Ramos (cell line): ENCODE data around the gene PSMB5.

Source experiments
- in situ Hi-C: fragments of 300-500 bp; cut with MboI; formaldehyde crosslinking; loops from one replicate; pipeline ENCODE4 v1.14.3; 2022; ENCODE audit warnings: low sequenced_read_pairs; ENCODE audit not compliant: unreplicated experiment

The PSMB5 gene

GRCh38 chr14:23047034-23047634 is 12.4 kb upstream of the PSMB5 start:
- in situ Hi-C loops, result no loop called here

GRCh38 chr14:23045419-23046357 is 11.0 kb upstream of the PSMB5 start:
- in situ Hi-C loops, result no loop called here

GRCh38 chr14:23044840-23045239 is 10.1 kb upstream of the PSMB5 start:
- in situ Hi-C loops, result no loop called here

DNA sequence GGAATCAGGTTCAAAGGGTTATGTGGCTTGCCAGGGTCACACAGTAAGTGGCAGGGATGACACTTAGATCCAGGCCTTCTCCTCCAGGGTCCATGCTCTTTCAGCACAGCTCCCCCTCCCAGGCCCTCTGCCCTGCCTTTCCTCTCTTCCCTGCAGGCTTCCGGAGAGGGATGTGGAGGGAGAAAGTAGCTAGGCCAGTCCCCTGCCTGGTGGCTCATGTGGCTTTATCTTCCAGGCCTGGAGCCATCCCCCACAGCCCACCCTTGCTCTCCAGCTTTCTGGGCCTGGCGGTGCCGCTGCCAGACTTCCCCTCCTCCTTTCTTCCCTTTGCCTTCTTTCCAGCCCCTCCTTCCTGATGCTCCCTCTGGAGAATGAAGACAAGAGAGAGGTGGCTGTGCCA is 9.1 kb upstream of the PSMB5 start:
- in situ Hi-C loops, result no loop called here

DNA sequence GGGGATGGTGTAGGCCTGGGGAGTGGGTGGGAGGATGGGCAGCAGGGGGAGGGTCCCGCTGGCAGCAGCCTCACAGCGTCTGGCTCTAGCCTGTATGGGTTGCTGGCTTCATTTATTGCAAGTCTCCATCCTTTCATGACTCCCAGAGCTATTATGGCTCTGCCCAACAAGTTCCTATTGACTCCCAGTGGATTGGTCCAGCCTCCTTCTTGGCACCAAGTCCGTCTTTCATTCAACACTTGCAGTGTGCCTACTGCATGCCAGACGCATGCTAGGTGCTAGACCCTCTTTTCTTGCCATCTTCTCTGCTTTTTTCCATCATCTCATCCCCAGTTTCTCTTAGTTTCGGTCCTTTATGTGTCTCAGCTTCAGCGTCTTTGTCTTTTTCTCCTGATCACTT is 8.4 kb upstream of the PSMB5 start:
- in situ Hi-C loops, result no loop called here

- in situ Hi-C loops, result no loop called here
These were observed 7.7 kb upstream of the PSMB5 start, which contains the start of gene PSMB11 for GRCh38 chr14:23042162-23042965. TSS of gene PSMB11 (plus strand) at chr14:23042212. CDS start at chr14:23042226, 14 bp downstream.

- in situ Hi-C loops, result no loop called here
These were observed 7.0 kb upstream of the PSMB5 start for GRCh38 chr14:23041729-23042128.

GRCh38 chr14:23040100-23040499 is 5.4 kb upstream of the PSMB5 start:
- in situ Hi-C loops, result no loop called here

DNA sequence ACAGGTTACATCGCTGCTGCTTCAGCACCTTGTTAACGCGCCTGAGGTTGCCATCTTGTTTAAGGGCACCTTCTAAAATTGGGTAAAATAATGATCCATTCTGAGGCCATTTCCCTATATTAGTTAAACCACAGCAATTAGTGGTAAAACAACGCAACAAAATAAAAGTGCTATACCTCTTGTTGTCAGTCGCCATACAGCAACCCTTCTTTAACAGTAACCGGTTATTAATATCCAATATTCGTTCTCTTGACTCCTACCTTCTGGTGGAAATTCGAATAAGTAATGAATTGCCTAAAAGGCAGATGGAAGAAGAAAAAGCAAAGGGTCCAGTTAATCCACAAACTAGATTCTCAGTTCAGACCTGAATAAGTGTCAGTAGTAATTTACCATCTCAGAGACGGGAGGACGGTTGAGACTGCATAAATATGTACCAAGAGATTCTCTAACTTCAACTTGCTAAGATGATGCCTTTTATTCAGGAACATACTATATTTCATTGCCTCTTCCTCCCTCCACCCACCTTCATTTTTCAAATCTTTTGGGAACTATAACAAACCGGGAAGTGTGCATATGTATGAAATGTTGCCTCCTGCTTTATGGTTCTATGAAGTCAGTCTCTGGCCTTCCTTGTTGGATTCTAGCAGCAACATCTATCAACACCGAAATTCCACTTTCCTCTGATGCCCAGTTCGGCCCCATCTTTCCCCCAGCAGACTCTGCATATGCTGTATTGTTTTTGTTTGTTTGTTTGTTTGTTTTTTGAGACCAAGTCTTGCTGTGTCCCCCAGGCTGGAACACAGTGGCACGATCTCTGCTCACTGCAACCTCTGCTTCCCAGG is 824 bp upstream of the PSMB5 start:
- in situ Hi-C loops, result no loop called here

GRCh38 chr14:23033801-23034497 is 751 bp downstream of the PSMB5 start:
- in situ Hi-C loops, result no loop called here

DNA sequence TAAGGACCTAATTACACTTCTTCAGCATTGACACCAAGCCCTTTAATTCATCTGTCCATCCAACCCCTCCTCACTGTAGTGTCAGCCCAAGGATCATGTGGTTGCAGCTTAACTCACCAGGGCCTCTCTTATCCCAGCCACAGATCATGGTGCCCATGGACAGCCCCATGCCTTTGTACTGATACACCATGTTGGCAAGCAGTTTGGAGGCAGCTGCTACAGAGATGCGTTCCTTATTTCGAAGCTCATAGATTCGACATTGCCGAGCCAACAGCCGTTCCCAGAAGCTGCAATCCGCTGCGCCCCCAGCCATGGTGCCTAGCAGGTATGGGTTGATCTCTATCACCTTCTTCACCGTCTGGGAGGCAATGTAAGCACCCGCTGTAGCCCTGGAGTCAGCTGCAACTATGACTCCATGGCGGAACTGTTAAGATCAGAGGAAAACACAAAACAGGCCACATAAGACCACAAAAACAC is 1.4 kb downstream of the PSMB5 start:
- in situ Hi-C loops, result no loop called here

GRCh38 chr14:23030936-23031335 is 3.8 kb downstream of the PSMB5 start:
- in situ Hi-C loops, result no loop called here

DNA sequence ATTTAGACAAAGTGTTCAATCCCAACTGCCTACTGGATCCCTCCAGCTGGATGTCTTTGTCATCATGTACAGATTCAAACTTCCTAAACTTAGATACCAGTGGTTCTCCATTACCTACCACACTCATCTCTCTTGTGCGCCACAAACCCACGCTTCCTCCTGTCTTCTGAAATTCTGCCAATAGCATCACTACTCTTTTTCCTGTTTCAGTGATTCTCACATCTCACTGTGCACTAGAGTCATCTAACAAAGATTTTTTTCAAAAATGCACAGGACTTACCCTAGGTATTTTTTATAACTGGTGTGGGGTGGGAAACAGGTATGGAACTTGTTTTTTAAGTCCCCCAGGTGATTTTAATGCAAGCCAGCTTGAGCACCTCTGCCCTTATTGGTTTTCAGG is 5.9 kb downstream of the PSMB5 start:
- in situ Hi-C loops, result no loop called here

DNA sequence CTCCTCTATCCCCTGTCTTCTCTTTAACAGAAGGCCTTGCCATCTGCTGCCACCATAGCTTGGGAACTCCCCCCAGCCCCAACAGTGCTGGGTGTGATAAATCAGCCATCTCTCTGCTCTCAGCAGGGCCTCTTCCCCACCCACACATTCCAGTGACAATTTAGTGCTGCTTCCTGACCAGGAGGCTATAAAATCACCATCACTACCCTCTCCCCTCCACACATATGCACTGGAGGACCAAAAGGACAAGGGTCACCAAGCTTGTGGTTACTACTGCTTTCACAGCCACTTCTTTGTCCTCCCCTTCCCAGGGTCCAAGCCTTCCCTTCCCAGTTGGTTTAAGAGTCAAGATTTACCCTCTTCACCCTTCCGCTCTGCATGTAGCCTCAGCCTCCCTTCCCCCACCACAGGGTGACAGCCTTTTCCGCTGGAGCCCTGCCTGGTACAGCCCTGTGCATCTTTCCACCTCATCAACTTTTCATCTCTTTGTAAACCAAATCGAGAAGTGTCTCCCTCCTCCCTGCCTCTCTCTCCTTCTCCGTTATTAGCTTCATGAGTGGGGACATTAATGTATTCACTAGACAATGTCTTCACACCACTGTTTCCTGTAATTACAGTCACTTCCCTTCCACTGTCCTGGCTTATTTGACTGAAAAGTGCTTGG is 9.4 kb downstream of the PSMB5 start:
- in situ Hi-C loops, result no loop called here

DNA sequence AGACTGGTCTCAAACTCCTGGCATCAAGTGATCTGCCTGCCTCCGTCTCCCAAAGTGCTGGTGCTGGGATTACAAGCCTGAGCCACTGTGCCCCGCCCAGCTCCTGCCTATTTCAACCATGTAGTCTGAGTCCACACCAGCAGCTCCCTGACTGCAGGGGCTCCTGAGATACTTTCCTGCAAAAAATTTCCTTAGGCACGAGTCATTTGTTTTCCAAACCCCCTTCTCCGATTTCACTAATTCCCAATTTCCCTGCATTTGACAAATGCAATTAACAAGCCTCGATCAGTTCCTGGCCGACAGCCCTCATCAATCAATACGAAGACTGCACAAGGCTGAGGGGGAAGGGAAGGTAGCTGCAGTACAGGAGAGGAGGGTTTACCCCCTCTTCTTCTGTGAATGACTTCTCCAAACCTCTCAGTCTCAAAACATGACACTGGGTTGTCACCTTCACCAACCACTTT is 10.1 kb downstream of the PSMB5 start:
- in situ Hi-C loops, result no loop called here

DNA sequence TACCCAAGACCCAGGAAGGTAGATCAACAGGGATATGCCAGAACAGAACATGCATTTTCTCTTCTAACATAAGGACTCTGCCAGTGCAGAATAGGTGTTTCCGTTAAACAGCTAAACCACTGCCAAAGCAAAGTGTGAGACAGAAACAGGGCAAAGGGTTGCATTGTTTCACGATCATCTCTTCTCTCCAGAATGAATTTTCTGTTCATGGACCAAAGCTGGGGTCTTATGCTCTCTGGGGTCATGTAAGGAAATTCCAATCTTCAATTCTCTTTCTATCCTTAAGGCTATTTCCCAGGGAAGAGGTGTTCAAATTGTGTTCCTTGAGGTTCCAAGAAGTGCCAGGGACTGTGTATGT is 10.9 kb downstream of the PSMB5 start:
- in situ Hi-C loops, result no loop called here

DNA sequence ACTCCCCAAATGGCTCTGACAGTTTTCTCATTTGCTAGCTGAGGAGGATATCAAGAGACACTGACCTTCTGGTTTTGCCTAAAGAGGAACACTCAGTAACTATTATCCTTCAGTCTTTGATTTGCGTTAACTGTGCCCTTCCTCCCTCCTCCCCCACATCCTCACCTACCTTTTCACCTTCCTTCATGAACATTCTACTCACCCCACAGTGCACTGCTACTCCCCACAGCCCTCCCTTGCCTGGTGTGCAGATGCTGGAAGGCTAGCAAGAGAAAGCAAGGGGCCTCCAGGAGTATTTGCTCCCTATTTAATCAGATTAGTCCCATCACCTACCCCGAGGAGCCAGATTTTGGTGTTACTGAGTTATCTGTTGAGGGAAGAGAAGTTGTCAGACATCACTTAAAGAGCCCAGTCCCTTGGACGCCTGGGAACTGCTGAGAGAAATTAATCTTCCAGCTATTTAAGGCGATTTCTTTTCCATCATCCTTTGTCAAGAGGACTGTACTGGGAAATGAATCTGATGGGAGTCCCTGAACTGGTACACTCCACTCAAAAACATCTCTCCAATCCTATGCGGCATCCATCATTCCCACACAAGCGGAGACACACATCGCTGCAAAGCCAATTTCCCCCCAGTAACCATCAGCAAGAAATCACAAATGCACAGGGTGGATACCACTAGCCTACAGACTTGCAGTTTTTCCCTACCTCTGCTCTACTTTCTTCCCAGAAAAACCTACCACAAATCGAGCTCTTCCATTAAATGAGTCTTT is 11.5 kb downstream of the PSMB5 start:
- in situ Hi-C loops, result no loop called here

GRCh38 chr14:23021889-23022442 is 12.7 kb downstream of the PSMB5 start:
- in situ Hi-C loops, result no loop called here
